Kidney epithelial cell (primary cell): ENCODE data around the gene TMEM240. TPM values are rescaled to one million over a fixed set of nuclear protein-coding genes. Genes with fewer than 3 reads are reported as not detected.
"Not testable (repeated sequence)": the region's sequence is repeated elsewhere in the genome, so short reads cannot be mapped to it uniquely, and the experiment has no call there.

Experiments
- DNase-seq: peaks from one replicate; pipeline ENCODE4 v3.0.0-alpha.2; 2010; ENCODE audit warnings: low read depth
- H3K27me3 ChIP-seq: 2 replicates; pipeline ENCODE4 v1.6.0; 2011; ENCODE audit warnings: low read length; ENCODE audit not compliant: control insufficient read depth, insufficient read depth
- H3K36me3 ChIP-seq: 2 replicates; pipeline ENCODE4 v1.5.1; 2011; ENCODE audit warnings: low read length; ENCODE audit not compliant: control insufficient read depth, insufficient read depth
- H3K4me3 ChIP-seq: 2 replicates; pipeline ENCODE4 v1.5.1; 2011; ENCODE audit warnings: low read depth, mild to moderate bottlenecking, control low read depth, low read length
- CTCF ChIP-seq: IDR thresholded peaks from 2 replicates; pipeline ENCODE4 v1.5.1; 2011; ENCODE audit warnings: mild to moderate bottlenecking, moderate library complexity, low read length, control low read depth, inconsistent platforms; ENCODE audit not compliant: insufficient read depth, poor library complexity, severe bottlenecking
- total RNA-seq: library from RNA; depleted of rRNA; stranded (reverse); fragments of >200 nt; gene quantifications from 2 replicates; pipeline ENCODE4 v1.2.3, GENCODE V29; 2015

TMEM240 gene
- total RNA-seq, 1 donor from 2014 or later, result 3.9 TPM

GRCh38 chr1:1528301-1529267, 11.8 kb downstream of the TMEM240 start:
- Histone ChIP-seq H3K4me3 (no peak overlapping the region), H3K36me3 (peaks cover 3% of the 10 kb centered on the region), H3K27me3 (no peaks in the 10 kb centered on the region)
- no peak for TF ChIP-seq CTCF
- DNase-seq, result no peak

GRCh38 chr1:1527092-1527816, 13.2 kb downstream of the TMEM240 start:
- no peak for TF ChIP-seq CTCF
- no peaks in the 10 kb centered on the region for H3K27me3 ChIP-seq
- no peak overlapping the region for H3K4me3 ChIP-seq
- peaks cover 3% of the 10 kb centered on the region for H3K36me3 ChIP-seq
- no peak for DNase-seq

- not testable (repeated sequence) for H3K4me3 ChIP-seq, H3K36me3 ChIP-seq, H3K27me3 ChIP-seq, DNase-seq
These were observed 13.9 kb downstream of the TMEM240 start for GRCh38 chr1:1526476-1526875.

GRCh38 chr1:1524750-1525383, 15.6 kb downstream of the TMEM240 start:
- H3K27me3 ChIP-seq, DNase-seq, H3K4me3 ChIP-seq, H3K36me3 ChIP-seq: not testable (repeated sequence)

- not testable (repeated sequence) for H3K27me3 ChIP-seq, H3K36me3 ChIP-seq, H3K4me3 ChIP-seq, DNase-seq
These were observed 16.8 kb downstream of the TMEM240 start for GRCh38 chr1:1523651-1524050.

GRCh38 chr1:1523226-1523625, 17.2 kb downstream of the TMEM240 start:
- not testable (repeated sequence) for DNase-seq, H3K36me3 ChIP-seq, H3K4me3 ChIP-seq, H3K27me3 ChIP-seq

GRCh38 chr1:1522536-1522935, 17.9 kb downstream of the TMEM240 start:
- not testable (repeated sequence) for H3K4me3 ChIP-seq, H3K36me3 ChIP-seq, DNase-seq, H3K27me3 ChIP-seq

GRCh38 chr1:1521331-1521730, 19.1 kb downstream of the TMEM240 start:
- H3K36me3 ChIP-seq, result peaks cover 1% of the 10 kb centered on the region
- no peak for TF ChIP-seq CTCF
- H3K4me3 ChIP-seq, result no peak overlapping the region
- no peaks in the 10 kb centered on the region for H3K27me3 ChIP-seq
- no peak for DNase-seq

- H3K27me3 ChIP-seq, H3K4me3 ChIP-seq, H3K36me3 ChIP-seq, DNase-seq: not testable (repeated sequence)
These were observed 20.5 kb downstream of the TMEM240 start for GRCh38 chr1:1519805-1520505.

GRCh38 chr1:1518621-1519007, 21.8 kb downstream of the TMEM240 start:
- not testable (repeated sequence) for H3K4me3 ChIP-seq, H3K36me3 ChIP-seq, DNase-seq, H3K27me3 ChIP-seq
